Stimulated activated CD4-positive, alpha-beta T cell treated with anti-CD3 and anti-CD28 coated beads, Interleukin-4, amount 100 ng/mL, for 48 hours (primary cell): Measurements from ENCODE around the gene UAP1.

Source experiments
- DNase-seq, 2 donors: peaks; one replicate each; pipeline ENCODE4 v3.0.0-alpha.2; 2020; ENCODE audit warnings: low read depth in 2 of 2

The UAP1 gene

DNA sequence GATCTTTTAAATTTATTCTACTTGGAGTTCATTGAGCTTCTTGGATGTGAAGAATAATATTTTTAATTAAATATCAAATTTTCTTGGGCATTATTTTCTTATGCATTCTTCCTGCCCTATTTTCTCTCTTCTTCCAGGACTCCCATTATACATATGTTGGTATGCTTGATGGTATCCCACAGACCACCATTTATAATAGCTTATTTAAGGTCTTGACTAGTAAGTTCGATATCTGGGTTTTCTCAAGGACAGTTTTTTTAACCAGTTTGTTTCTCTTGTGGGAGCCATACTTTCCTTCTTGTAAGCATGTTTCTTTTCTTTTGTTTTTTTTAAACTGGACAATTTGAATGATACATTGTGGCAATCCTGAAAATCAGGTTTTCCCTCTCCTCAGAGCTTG, 55.3 kb downstream of the UAP1 start:
- no peak for DNase-seq

DNA sequence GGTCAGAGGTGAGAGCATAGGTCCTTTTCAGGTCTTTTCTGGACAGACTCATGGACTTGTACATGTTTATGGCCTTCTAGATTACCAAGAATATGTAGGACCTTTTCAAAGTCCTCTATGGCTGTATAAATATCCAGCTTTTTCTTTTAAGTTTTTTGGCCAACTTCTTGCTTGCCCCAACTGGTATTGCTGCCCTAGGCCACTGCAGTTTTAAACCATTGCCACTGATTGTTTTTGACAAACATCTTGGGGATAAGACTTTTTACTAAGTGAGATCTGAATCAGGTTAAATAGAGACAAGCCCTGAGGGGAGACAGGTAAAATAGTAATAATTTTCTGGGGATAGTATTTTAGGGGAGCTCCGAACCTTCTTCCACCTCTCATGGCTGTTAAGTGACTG, 56.0 kb downstream of the UAP1 start:
- no peak for DNase-seq

DNA sequence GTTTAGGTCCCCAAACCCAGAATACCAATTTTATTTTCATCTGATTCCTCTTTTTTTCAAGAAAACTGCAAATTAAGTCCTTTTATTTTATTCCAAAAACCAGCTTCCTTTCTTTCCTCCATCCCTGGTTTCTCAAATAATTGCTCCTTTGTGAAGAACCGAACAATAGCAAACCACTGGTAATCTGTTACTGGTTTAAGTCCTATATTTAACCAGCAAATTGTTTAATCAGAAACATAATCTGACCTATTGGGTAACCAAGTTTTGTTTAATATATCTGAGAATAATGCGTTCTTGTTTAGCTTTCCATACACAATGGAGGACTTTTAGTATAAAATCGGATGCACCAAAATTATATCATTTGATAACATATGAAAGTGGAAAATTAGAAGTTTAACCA, 57.6 kb downstream of the UAP1 start:
- DNase-seq: no peak

DNA sequence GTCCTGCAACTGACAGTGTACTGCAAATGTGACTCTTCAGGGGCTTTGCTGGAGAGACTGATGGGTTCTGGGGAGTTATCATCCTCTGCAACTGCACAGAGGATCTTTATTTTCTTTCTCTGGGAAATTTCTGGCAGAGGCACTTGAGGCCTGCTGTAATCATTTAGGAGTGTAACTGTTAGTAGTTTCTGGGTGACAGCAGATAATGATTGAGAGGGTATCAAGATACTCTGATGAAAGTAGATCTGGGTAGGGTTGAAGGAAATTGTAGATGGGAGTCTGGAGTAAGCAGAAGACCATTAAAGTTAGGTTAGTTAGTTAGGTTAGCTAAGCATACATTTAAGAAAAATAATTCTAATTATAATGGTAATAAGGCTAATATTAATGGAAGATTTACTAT, 59.7 kb downstream of the UAP1 start:
- no peak for DNase-seq

DNA sequence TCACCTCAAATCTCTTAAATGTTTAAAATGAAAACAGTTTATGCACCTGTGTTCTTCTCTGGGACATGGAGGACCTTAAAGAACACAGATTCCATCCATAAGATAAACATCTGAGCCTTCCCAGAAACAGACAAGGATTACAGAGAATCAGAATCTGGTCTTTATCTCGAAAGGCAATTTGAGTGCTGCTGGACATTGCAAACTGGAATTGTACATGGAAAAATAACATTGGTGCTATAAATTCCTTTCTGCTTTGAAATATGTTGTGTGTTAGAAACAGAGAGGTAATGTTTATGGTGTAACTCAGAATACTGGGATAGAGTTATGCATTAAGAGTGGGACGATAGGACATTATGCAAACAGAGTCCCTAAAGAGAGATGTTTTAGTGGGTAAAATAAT, 64.2 kb downstream of the UAP1 start:
- DNase-seq: no peak

DNA sequence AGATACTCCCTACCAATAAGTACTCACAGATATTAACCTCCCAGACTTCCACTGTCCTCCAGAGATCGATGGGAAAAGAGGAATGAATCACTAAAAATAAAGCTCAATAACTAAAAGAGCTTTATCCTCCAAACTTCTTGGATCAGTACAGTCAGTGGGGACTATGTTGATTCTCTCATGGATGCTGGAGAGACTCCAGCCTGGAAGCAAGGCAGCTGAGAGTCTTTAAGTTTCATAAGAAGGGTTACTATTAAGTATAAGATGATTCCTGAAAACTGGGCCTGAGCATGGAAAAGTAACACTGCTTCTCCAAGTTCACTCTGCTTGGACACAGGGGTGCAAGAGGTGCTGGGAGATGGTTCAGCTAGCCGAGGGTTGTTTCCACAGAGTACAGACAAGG, 64.6 kb downstream of the UAP1 start:
- no peak for DNase-seq

DNA sequence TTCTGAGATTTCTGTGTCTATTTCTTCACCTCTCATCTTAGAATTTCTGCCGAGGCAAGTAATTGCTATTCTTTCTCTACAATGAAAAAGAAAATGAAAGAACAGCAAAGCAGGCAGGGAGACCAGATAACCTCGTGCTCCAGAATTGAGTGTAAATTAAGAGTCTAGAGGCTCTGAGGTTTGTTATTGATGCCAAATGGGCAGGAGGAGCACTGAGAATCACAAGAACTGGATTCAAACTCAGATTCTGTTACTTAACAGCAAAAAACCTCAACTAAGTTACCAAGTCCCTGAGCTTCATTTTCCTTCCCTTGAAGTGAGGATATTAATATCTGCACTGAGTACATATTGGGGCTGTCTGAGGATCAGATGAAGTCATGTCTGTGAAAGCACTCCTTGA, 65.2 kb downstream of the UAP1 start:
- no peak for DNase-seq

DNA sequence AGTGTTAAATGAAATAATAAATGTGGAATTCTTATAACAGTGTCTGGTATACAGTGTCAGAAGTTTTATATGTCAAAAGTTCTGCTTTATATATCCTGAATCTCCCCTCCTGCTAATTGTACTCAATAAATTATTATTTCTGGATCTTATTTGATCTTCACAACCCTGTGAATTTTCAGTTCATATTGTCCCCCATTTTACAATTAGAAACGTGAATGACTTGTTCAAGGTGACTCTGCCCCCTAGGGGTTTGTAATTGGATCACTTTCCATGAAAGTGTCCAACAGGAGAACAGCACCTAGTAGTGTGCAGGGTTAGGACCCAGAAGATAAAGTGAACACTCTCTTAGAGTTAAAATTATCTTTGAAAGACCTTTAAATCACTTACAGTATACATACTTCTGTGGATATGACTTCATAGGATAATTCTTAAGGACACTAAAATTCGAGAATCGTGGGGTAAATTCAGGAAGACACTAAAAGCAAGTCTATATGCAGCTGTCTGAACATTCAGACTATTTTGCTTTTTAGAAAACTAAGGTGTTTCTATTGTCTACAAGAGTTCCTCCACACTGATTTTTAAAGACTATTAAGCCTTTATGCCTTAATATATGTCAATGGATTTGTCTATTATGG, 66.3 kb downstream of the UAP1 start:
- DNase-seq: no peak

DNA sequence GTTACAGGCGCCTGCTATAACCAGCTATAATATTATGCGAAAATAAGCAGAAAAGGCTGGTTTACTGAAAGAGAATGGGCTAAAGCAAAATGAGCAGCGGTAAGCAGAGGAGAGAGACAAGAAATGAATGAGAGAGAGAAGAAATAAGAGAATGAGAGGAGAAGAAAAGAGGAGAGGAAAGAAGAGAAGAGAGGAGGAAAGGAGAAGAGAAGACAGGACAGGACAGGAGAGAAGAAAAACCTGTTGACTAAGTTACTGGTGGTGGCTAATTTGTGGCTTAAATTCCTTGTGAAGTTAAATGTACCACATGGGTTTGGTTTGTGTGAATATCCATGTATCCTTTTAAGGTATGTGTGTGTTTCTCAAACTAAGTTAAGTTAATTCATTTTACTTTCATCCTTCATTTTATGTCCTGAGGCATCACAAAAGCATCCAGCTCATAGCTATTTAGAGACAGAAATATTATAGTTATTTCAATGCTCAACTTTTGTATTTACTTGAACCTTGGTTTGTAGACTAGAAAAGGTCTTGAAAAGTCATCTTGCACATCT, 67.6 kb downstream of the UAP1 start:
- no peak for DNase-seq

DNA sequence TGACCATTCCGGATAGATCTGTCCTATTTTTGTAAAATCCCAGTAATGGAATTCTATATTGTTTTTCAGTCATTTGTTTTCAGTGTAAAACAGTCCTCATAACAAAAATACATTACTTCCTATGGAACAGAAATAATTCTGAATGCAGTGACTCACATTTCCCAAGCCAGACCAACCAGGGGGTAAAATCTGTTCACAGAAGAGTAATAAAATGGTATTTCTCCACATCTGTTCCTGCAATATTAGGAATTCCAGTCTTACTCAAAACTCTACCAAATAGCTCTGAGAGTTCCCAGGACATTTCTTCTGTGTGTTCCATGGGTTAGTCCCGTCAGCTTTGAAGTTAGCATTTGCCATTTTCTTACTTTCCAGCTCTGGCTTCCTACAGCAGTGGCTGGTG, 68.1 kb downstream of the UAP1 start:
- no peak for DNase-seq

DNA sequence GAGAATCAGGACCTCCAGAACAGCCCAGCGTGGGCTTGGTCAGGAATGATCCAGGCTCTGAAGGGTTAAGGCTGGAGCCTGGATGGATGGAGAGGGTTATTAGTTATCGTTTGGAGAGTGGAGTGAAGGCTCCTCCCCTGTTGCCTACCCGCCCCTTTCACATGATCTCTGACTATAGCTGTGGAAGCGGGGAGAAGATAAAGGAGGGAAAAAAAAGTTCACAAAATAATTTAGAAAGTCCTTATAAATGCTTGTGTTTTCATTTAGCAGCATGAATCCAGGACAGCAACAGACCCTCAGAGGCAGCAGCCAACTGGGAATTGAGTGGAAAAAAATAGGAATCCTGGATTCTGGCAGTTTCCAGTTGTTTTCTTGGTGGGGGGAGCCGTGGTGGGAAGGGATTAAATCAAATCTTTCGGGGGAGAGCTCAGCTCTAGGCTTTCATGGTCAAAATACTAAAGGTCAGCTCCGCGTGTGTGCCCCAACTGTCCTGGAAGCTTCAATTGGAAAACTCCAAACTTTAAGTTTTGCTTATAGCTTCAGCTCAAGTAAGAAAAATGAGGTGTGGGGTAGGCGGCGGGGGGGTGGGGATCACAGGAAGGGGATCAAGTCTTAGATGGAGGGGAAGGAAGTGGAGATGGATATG, 70.1 kb downstream of the UAP1 start:
- no peak for DNase-seq

DNA sequence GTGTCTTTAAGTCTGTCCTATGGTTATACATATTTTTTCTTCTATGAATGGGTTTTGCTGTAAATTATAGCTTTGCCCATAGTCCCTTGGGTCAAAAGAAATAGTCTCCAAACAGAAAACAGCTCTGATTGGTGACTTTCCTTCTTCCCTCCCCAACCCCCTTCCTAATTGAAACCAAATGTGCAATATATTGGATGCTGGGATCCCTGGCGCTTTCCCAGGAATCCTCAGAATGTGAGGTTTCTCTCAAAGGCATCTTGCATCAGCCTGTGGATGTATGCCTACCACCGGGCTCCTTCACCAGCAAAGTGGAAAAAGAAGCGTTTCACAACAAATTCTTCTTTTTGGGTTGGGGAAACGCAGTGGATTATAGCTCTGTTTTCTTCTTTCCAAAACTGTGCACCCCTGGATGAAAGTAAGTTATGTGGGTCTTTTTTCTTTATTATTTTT, 70.7 kb downstream of the UAP1 start, which contains the start of gene DDR2:
TSS of gene DDR2 (plus strand) at position 248 of the 450 bp plus-strand sequence. CDS start 86,600 bp downstream, outside the sequence.
- DNase-seq: no peak

DNA sequence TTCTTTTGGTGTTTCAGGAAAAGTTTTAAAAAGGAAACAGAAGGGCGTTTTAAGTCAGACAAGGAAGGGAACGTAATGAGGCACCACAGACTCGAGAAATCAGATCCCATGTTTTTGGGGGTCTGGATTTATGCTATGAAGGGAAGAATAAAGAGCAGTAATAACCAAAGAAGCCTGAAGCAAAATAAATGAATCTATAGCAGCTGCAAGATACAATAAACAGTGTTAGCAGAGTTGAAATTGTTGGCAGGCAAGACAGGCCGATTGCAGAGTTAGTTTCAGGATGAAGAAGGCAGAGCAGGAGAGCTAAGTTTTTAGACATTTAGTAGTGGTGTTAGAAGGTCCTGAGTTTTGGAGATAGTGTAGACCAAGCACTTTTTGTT, 71.2 kb downstream of the UAP1 start:
- no peak for DNase-seq

DNA sequence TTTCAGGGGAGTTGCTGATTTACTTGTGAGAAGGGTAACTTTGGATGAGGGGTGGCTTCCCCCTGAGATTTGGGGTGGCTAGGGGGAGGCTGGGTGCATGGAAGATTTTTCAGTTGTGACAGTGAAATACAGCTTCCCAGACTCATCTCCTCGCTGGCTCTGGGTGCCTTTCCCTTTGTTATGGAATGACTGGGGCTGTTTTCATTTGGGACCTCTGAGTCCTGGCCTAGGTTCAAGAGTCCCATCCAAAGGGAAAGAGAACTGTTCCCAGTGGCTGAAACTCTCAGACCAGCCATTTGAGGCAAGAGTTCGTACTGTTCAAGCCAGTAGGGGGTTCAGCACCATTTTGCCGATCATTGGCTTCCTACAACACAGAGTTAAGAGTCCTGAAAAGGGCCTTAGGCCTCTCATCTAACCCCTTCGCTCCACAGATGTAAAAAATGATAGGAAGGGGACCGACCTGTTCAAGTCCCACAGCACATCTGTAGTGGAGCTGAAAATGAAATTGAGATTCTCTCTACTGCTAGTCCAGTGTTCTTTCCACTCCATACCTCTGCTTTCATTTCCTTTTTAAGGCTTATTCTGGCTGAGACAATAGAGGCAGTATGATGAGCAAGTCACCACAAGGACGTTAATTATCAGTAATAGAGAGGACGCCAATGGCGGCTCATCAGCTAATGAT, 71.7 kb downstream of the UAP1 start:
- DNase-seq: no peak

DNA sequence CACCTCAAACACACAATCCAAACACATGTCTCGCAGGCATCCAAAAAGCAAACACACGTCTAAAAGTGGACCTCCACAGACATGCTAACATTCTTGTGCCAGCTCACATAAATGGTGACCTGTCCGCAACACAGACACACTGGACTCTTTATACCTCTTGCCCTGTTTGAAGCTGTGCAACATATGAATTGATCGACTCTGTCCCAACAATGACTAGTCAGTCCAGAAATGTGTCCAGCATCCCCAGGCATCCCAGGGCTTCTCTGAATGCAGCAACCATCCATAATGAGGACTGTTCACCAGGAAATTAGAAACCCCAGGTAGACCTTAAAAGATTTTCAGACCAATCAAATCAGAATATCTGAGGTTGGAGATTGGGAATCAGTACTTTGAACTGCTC, 73.9 kb downstream of the UAP1 start:
- DNase-seq: no peak

DNA sequence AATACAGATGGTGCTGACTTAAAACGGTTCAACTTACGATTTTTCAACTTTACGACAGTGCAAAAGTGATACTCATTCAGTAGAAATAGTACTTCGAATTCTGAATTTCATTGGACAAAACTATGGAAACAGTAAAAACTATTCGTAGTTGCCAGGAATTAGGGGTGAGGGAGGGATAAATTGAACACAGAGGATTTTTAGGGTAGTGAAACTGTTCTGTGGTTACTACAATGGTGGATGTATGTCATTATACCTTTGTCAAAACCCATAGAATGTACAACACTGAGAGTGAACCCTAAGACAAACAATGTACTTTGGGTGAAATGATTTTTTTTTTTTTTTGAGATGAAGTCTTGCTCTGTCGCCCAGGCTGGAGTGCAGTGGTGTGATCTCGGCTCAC, 78.2 kb downstream of the UAP1 start:
- DNase-seq: no peak

DNA sequence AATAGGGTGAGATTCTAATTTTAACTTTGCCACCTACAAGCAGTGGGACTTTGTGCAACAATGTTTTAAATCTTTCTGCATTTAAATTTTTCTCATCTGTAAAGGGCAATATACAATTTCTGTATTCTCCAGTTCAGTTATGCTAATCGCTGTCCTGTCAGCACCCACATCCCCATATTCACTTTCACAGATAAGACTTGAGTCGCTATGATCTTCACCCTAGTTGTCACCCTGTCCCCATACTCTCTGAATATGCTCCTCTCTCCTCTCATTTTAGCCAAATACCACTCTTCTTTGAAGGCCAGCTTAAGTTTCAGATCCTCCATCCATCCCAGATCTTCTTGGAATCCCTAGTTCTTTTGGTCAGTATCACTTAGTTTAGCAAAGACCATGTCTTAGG, 79.6 kb downstream of the UAP1 start:
- DNase-seq: no peak

DNA sequence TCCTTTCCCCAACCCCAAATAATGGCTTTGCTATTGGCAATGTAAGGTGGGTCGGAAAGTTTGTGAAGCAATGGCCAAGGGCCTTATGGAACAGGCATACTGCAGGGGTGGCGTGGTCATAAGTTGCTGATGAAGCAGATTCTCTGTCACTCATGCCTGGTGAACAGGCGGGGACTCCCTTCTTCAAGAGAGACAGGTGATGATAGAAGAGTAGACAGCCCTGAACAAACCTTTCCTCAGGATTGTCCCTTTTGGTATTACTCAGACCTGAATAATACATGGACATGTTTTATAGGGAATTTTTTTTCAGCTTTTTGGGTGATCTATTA, 83.4 kb downstream of the UAP1 start:
- DNase-seq: no peak

DNA sequence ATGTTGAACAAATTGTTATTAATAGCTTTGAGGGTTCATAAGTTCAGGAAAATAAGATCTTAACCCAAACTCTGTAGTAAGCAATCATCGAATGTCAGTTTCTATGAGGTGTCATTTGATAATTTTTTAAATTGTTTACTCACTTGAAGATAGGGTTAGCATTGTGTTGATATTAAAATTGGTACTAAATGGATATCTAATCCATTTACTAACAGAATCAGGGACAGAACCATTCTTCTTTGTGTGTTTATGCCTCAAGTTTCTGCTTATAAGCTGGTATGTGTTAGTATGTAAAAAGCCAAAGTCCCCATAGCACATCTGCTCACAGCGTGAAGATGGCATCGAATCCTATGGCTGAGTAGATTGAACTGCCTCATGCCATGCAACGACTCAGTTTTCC, 84.1 kb downstream of the UAP1 start:
- DNase-seq: no peak

DNA sequence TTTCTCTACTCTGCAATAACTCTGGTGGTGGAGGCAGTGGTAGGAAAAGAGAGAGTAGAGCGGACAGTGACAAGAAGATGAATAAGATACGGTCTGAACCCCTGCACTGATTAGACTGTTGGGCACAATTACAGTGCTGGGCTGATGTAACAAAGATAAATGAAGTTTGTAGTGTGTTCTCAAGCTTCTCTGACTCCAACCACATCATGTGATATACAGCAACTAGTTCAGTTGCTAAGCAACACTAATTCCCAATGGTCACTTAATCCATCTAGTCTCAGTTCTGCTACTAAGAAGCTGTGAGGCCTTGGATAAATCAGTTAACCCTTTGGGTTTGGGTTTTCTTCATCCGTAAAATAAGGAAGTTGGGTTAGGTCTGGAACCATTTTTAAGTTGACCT, 88.1 kb downstream of the UAP1 start:
- no peak for DNase-seq
